ENCODE results near the gene GOPC.

Gene GOPC

GRCh38 chr6:117513778-117514365, 88.4 kb downstream of the GOPC start:
- DNase-seq: no peak

- DNase-seq: no peak
Observed at GRCh38 chr6:117512987-117513573, 89.2 kb downstream of the GOPC start.

- DNase-seq: no peak
Observed at GRCh38 chr6:117512056-117512828, 90.1 kb downstream of the GOPC start.

All from activated CD4-positive, alpha-beta T cell treated with anti-CD3 and anti-CD28 coated beads for 48 hours (primary cell).